ENCODE measurements around the gene LY6G6D. TPM values are rescaled to one million over a fixed set of nuclear protein-coding genes. Genes with fewer than 3 reads are reported as not detected.
A peak's percentile ranks its signal among the peaks of the same experiment; 100 is the strongest.

LY6G6D gene
- total and polyA plus RNA-seq, 2 of the 13 experiments (the other 11 are each of a cell fraction or from before 2014, with no cell fraction given), result not detected

DNA sequence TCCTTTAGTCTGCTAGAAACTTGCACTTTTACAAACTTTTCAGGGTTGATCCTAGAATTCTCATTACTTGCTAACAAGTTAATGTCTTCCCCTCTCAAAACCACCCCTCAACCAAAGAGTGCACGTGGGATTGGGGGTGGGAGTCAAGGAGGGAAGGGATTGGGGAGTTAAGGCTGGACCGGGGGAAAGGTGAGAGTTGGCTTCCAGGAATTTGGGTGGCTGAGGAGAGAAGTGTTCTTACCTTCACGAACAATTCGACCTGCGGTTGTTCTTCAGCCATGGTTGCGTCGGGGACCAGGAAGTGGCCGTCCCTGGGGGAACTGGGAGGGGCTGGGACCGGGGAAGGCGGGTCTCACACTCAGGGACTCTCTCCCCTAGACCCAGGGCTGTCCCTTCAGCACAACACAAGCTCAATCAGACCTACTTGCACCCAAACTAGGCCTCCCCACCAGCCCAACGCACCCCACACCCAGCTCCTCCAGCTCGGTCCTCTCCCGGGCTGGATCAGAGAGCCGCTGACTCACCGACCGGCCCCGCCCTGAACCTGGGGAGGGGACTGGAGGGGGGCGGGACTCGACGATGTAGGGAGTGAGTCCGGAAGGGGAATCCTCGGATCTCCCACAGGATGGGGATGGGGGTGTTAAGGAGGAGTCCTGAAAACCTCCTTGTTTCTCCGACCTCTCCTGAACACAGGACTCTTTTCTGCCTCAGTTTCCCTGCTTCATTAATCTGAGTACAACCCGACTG, 21.0 kb downstream of the LY6G6D start, which contains the start of gene CLIC1 (continued):
- TF ChIP-seq, protein P1, sequence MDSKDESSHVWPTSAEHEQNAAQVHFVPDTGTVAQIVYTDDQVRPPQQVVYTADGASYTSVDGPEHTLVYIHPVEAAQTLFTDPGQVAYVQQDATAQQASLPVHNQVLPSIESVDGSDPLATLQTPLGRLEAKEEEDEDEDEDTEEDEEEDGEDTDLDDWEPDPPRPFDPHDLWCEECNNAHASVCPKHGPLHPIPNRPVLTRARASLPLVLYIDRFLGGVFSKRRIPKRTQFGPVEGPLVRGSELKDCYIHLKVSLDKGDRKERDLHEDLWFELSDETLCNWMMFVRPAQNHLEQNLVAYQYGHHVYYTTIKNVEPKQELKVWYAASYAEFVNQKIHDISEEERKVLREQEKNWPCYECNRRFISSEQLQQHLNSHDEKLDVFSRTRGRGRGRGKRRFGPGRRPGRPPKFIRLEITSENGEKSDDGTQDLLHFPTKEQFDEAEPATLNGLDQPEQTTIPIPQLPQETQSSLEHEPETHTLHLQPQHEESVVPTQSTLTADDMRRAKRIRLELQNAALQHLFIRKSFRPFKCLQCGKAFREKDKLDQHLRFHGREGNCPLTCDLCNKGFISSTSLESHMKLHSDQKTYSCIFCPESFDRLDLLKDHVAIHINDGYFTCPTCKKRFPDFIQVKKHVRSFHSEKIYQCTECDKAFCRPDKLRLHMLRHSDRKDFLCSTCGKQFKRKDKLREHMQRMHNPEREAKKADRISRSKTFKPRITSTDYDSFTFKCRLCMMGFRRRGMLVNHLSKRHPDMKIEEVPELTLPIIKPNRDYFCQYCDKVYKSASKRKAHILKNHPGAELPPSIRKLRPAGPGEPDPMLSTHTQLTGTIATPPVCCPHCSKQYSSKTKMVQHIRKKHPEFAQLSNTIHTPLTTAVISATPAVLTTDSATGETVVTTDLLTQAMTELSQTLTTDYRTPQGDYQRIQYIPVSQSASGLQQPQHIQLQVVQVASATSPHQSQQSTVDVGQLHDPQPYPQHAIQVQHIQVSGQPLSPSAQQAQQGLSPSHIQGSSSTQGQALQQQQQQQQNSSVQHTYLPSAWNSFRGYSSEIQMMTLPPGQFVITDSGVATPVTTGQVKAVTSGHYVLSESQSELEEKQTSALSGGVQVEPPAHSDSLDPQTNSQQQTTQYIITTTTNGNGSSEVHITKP (CRISPR knock-in tag; IDR thresholded peaks at IDR 0.05; ENCODE audit: low read depth), result peak; percentile 96
- 0 out of 2 replicates have a peak, but pooled peaks have one; percentile 56 for TF ChIP-seq ZSCAN5A (CRISPR knock-in tag; IDR thresholded peaks at IDR 0.05; ENCODE audit: borderline replicate concordance)
- TF ChIP-seq, protein P2, sequence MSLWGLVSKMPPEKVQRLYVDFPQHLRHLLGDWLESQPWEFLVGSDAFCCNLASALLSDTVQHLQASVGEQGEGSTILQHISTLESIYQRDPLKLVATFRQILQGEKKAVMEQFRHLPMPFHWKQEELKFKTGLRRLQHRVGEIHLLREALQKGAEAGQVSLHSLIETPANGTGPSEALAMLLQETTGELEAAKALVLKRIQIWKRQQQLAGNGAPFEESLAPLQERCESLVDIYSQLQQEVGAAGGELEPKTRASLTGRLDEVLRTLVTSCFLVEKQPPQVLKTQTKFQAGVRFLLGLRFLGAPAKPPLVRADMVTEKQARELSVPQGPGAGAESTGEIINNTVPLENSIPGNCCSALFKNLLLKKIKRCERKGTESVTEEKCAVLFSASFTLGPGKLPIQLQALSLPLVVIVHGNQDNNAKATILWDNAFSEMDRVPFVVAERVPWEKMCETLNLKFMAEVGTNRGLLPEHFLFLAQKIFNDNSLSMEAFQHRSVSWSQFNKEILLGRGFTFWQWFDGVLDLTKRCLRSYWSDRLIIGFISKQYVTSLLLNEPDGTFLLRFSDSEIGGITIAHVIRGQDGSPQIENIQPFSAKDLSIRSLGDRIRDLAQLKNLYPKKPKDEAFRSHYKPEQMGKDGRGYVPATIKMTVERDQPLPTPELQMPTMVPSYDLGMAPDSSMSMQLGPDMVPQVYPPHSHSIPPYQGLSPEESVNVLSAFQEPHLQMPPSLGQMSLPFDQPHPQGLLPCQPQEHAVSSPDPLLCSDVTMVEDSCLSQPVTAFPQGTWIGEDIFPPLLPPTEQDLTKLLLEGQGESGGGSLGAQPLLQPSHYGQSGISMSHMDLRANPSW (CRISPR knock-in tag; IDR thresholded peaks at IDR 0.05; ENCODE audit: borderline replicate concordance), result no peak
- TF ChIP-seq KLF6 (CRISPR knock-in tag; IDR thresholded peaks at IDR 0.05), result peak; percentile 43; the same call in 1 of the 2 replicates
- TF ChIP-seq, protein P3, sequence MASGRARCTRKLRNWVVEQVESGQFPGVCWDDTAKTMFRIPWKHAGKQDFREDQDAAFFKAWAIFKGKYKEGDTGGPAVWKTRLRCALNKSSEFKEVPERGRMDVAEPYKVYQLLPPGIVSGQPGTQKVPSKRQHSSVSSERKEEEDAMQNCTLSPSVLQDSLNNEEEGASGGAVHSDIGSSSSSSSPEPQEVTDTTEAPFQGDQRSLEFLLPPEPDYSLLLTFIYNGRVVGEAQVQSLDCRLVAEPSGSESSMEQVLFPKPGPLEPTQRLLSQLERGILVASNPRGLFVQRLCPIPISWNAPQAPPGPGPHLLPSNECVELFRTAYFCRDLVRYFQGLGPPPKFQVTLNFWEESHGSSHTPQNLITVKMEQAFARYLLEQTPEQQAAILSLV (CRISPR knock-in tag; IDR thresholded peaks at IDR 0.05; ENCODE audit: borderline replicate concordance), result no peak
- TF ChIP-seq, protein P4, sequence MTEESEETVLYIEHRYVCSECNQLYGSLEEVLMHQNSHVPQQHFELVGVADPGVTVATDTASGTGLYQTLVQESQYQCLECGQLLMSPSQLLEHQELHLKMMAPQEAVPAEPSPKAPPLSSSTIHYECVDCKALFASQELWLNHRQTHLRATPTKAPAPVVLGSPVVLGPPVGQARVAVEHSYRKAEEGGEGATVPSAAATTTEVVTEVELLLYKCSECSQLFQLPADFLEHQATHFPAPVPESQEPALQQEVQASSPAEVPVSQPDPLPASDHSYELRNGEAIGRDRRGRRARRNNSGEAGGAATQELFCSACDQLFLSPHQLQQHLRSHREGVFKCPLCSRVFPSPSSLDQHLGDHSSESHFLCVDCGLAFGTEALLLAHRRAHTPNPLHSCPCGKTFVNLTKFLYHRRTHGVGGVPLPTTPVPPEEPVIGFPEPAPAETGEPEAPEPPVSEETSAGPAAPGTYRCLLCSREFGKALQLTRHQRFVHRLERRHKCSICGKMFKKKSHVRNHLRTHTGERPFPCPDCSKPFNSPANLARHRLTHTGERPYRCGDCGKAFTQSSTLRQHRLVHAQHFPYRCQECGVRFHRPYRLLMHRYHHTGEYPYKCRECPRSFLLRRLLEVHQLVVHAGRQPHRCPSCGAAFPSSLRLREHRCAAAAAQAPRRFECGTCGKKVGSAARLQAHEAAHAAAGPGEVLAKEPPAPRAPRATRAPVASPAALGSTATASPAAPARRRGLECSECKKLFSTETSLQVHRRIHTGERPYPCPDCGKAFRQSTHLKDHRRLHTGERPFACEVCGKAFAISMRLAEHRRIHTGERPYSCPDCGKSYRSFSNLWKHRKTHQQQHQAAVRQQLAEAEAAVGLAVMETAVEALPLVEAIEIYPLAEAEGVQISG (CRISPR knock-in tag; IDR thresholded peaks at IDR 0.05), result peak; percentile 60
- TF ChIP-seq JUN (CRISPR knock-in tag; IDR thresholded peaks at IDR 0.05), result peak; percentile 85
- TF ChIP-seq SOX5 (CRISPR knock-in tag; IDR thresholded peaks at IDR 0.05; ENCODE audit: borderline replicate concordance), result peak; percentile 68
- TF ChIP-seq PCBP2 (optimal IDR thresholded peaks at IDR 0.05; ENCODE audit: low read depth, low read length, poor library complexity, severe bottlenecking), result peak; percentile 79
- no peak for TF ChIP-seq CHCHD3 (CRISPR knock-in tag; IDR thresholded peaks at IDR 0.05)
- TF ChIP-seq ZNF232 (CRISPR knock-in tag; IDR thresholded peaks at IDR 0.05; ENCODE audit: borderline replicate concordance), result peak; percentile 41; the same call in 1 of the 2 replicates
- TF ChIP-seq ZNF207 (IDR thresholded peaks at IDR 0.05; ENCODE audit: borderline replicate concordance), result no peak

Measured in HepG2 (cell line).